NCI-H2029 (cell line): Measurements from ENCODE around the gene GPR35.

ENCODE experiments used
- DNase-seq: peaks from one replicate; lab custom pipeline; 2025; lab: John Stamatoyannopoulos, UW

Gene GPR35, protein sequence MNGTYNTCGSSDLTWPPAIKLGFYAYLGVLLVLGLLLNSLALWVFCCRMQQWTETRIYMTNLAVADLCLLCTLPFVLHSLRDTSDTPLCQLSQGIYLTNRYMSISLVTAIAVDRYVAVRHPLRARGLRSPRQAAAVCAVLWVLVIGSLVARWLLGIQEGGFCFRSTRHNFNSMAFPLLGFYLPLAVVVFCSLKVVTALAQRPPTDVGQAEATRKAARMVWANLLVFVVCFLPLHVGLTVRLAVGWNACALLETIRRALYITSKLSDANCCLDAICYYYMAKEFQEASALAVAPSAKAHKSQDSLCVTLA

DNA sequence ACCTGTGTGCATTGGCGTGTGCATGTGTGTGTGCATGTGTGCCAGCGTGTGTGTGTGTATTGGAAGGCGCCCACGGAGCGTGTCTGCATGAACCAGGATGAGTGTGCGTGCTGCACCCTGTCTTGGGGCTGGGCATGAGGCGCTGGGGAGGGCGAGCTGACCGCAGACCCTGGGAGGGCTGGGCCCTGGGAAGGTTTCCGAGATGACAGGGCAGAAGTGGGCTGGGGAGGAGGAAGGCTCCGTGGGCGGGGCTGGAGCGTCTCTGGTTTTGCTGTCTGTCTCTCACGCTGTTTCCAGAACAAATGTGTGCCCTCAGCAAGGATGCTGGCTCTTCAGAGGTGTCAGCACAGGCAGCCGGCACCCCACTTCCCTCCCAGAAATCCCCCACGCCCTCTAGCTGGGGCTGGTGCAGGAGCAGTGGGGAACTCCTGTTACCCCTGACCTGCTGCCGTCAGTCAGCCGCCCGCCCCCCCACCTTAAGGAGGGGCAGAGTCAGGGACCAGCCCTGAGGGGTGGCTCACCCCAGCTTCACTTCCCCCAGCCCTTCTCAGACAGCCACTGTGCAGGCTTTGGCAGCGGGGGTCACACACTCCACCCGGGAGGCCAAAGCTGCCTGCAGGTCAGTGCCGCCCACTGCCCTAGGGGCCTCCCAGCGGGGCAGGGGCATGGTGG is at the start of gene GPR35:
Gene GPR35, plus strand, starts transcription at position 531 of the 672 bp plus-strand sequence. CDS start 4,473 bp downstream, outside the sequence.
- DNase-seq: no peak

DNA sequence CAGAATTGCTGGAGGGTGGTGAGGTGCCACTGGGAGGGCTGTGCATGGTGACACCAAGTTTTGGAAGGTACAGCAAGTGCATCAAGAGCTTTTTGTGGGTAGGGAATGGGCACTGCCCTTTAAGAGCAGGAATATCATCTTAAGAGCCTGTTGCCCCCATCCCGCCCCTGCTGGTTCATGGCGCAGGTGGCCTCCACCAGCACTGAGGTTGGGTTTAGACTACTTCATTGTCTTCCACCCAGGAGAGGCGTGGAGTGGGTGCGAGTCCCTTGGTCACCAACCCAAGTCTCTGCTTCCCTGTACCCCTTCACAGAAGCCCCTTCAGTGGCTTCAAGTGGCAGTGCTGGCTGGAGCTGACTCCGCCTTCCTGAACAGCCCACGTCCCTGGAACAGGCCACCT is 49.2 kb upstream of the GPR35 start:
- DNase-seq: no peak

DNA sequence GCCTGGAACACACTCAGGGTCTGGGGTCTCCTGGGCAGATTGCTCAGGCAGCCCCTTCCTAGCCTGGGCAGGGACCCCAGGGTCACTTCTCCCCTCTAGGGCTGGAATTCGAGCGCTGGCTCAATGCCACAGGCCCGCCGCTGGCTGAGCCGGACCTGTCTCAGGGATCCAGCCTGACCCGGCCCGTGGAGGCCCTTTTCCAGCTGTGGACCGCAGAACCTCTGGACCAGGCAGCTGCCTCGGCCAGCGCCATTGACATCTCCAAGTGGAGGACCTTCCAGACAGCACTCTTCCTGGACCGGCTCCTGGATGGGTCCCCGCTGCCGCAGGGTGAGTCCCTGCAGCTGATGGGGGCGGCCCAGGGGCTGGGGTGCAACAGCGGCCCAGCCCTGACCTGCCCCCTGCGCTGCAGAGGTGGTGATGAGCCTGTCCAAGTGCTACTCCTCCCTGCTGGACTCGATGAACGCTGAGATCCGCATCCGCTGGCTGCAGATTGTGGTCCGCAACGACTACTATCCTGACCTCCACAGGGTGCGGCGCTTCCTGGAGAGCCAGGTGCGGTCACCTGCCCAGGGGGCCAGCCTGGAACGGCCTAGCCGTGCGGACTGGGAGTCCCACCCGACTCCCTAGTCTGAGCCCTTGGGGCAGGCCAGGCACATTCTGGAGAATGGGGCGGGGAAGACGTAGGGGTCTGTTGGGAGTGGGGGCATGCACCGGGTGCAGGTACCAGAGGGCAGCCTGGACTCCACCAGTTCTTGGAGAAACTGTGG is 48.7 kb upstream of the GPR35 start:
- no peak for DNase-seq

DNA sequence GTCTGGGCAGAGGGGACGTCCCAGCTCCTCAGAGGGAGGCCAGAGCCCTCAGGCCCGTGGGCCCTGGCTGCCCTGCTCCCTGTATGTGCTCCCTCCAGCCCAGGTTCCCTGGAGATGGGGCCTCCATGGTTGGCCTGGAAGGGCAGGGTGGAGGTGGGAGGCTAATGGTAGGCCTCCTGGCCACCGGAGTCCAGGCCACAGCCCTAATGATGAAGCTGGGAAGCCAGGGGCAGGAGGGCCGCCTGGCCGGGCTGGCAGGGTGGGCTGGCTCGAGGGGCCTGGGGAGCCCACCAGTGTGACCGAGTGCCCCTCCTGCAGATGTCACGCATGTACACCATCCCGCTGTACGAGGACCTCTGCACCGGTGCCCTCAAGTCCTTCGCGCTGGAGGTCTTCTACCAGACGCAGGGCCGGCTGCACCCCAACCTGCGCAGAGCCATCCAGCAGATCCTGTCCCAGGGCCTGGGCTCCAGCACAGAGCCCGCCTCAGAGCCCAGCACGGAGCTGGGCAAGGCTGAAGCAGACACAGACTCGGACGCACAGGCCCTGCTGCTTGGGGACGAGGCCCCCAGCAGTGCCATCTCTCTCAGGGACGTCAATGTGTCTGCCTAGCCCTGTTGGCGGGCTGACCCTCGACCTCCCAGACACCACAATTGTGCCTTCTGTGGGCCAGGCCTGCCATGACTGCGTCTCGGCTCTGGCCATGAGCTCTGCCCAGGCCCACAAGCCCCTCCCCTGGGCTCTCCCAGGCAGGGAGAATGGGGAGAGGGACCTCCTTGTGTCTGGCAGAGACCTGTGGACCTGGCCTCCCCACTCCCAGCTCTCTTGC is 47.8 kb upstream of the GPR35 start:
- DNase-seq: no peak

DNA sequence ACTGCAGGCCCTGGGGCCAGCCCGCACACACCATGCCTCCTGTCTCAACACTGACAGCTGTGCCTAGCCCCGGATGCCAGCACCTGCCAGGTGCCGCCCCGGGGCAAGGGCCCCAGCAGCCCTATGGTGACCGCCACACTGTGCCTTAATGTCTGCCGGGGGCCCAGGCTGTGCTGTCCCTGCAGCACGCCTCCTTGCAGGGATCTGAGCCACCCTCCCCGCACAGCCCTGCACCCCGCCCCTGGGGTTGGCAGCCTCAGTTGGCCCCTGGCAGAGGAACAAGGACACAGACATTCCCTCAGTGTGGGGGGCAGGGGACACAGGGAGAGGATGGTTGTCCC is 47.2 kb upstream of the GPR35 start:
- DNase-seq: no peak

DNA sequence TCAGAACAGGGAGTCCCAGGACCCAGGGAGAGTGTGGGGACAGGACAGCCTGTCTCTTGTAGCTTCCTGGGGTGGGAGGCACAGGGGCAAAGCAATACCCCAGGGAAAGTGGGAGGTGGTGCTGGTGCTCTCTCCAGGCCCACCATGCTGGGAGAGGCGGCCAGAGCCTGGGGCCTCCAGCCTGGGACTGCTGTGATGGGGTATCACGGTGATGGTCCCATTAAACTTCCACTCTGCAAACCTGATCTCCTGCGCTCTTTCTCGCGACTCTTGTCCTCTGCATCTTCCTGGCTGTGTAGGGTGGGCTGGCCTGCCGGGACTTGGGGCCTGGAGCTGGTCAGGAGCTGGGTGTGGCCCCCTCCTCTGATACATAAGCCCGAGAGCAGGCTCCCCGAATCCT is 46.8 kb upstream of the GPR35 start:
- DNase-seq: no peak

DNA sequence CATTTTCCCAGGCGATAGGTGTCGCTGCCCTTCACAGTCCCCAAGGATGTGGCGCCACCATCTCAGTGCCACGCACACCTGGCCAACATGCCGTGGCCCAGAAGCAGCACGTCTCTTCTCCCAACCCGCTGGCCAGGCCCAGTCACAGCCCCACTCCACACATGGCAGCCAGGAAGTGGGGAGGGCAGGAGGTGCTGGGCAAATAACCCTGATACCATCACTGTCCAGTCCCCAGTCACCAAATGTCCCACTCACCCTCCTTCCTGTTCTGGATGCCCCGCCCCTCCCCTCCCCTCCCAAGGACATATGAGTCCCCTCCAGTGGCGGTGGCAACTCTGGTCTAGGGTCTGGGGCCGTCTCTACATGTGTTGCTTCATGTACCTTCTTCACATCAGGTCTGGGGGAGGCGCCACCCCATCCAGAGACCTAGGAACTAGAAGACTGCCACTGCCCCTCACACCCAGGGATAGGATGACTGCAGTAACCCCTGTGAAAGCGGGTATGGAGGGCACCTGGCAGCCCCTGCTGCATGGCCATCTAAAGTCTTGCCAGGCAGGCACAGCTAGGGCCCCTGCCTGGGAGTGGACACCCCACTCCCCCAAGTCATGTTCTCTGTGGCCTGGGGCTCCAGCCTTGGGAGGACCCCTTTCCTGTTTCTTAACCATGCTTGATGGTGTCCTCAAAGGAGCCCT is 46.1 kb upstream of the GPR35 start:
- DNase-seq: no peak

DNA sequence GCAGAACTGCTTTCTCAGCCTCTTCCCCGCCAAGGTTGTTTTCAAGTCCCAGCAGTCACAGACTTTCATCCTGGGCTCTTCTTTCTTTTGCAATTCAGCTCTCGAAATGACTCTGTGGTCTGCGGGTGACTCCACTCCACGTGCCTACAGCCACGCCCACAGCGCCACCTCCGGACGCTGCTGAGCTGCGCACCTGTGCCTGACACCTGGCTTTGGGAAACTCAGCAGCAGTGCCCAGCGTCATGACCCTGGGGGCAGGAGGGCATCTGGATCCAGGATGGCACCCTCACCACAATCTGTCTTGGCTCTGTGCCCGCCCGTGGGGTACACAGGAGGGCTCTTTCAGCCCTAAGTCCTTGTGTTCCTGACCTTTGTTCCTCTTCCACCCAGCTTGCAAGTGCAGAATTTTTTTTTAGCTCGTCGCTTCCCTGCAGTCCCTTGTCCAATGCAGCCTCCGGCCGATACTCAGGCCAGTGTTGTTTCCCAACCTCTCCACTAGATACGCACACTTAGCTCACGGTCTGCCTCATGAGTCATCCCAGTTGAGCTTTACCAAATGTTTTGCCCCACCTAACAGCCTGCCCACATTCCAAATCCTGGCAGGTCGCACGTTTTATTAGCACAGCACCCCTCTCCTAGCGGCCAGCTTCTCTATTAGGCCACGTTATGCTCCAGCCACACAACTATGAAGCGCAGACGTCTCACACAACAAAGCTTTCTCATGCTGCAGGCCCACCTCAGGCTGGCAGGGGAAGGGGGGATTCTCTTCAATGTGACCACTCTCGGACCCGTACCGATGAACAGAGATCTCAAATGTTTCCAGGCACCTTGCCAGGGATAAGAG is 45.3 kb upstream of the GPR35 start:
- peak; percentile 22 for DNase-seq

DNA sequence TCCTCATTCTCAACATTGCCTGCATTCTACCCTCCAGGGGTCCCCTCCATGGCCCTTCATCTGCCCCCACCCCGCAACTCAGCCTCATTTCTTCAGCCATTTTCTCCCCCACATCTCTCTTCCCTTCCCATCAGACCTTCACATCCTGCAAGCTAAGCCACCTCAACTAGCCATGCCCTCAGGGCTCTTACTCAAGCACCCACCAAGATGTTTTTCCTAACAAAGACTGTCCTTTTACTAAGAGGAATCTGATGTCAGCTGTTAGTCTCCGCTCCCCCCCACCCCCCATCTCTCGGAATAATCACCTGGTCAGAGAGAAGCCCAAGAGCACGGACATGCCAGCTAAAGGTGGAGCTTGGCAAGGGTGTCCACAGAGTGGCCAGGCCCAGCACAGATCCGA is 43.5 kb upstream of the GPR35 start:
- DNase-seq: no peak

DNA sequence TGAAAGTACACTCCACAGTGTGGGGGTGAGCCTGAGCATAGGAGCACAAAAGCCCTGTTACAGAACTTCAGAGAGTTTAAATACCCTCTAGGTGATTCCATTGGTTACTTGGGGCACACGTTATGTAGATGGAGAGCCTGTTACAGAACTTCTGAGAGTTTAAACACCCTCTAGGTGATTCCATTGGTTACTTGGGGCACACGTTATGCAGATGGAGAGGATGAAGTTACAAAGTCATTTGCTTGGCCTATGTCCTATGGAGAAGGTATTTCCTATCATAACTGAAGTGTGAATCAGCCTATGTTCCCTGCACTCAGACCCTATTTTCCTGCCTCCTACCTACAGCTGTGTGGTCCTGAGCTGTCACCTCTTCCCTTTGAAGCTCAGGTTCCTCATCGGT is 42.5 kb upstream of the GPR35 start:
- no peak for DNase-seq

DNA sequence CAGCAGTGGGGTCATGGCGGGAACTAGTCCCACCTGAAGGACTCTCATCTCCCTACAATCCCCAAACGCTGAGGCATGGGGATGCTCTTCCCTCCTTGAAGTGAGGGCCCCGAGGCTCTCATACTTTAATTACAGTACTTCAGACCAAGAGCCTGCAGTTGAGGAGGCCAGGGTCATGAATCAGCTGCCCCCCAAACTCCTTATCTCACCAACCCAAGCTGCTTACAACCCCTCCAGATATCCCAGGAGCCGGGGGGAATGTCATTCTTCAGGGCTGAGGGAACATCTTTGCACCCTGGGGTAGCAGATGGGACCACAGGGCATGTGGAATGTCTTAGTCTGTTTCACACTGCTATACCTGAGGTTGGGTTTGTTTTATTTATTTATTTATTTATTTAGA is 41.5 kb upstream of the GPR35 start:
- no peak for DNase-seq

DNA sequence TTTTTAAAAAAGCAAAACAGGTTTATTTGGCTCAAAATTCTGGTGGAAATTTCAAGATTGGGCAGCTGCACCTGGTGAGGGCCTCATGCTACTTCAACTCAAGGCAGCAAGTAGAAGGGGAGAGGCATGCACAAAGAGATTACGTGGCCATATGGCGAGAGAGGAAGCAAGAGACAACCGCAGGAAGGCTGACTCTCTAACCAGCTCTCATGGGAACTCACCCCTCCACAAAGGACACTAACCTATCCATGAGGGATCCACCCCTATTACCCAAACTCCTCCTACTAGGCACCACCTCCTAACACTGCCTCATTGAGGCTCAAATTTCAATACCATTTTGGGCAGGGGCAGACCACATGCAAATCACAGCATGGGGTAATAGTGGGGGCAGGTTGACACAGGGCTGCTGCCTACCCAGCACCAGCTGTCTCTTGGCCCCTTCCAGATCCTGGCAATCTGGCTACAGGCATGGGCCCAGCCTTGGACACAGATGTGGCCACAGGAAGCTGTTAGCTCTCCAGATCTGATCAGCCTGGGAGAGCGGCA is 40.7 kb upstream of the GPR35 start:
- peak; percentile 20 for DNase-seq

DNA sequence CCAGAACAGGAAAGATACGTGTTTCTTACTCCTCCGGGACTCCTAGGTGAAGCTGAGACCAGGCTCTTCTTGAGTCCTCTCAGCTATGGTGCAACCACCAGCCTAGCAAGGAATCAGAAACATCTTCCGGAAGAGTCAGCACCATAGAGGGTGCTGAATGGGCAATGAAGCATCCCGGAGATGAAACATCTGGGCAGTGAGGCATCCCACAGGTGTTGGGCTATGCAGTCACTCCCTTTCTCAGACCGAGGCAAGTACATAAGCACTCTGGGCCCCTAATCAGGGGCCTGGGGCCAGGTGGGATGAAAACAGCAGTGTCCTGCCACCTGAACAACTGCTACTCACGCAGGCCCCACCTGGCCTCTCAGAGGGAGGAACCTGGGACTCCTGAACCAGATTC is 40.2 kb upstream of the GPR35 start:
- DNase-seq: no peak

DNA sequence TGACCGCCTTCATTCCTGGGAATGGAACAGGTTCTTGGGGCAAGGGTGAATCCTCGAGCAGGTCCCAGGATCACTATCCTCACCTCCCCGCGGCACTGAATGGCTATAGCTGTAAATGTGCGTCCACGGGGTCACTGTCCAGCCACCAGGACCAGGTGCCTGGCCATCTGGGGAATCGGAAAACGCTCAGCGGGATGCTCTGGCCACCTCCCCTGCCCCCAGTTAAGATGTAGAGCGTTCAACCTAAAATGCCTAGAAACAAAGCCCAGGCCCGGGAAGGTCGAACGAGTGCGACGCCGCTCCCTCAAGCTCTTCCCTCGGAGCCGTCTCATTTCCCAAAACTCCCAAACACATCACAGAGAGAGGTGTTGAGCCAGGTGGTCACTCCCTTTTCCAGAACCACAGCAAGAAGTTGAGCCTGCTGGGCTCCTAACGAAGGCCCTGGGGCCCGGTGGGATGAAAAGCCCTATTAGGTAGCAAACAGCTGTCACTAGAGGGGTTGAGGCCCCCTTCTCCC is 39.5 kb upstream of the GPR35 start:
- DNase-seq: no peak

DNA sequence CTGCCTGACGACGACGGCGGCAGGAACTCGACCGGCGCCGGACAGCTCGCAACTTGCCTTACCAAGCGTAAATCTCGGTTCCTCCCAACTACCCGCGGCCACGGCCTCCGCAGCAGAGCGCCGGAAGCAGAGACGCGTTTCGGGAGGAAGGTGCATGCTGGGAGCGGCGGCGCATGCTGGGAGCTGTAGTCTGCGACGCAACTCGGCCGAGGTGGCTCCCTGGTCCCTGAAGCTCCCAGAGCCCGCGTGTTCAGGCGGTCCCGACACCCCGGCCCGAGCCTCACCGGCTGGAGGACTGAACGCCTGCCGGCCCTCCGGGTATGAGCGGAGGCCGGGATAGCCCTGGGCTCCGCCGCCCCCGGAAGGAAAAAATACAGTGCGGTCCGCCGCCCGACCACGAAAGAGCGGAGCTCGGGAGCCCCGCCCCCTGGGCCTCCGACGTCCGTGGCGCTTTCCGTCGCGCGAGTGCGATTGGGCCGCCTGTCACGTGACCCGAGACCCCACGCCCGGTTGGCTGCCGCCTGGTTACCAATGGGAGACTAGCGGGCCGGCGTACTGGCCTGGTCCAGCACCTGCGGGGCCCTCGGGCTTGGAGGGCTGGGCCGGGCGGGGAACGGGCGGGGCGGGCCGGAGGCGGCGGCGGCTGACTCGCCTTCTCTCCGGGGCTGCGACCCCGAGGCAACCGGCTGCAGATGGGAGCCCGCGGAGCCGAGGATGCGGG is 38.9 kb upstream of the GPR35 start, which contains the start of gene CAPN10:
Gene CAPN10, plus strand, starts transcription at position 537 of the 721 bp plus-strand sequence. Its CDS starts 178 bp downstream, at position 715.
- peak; percentile 96 for DNase-seq

DNA sequence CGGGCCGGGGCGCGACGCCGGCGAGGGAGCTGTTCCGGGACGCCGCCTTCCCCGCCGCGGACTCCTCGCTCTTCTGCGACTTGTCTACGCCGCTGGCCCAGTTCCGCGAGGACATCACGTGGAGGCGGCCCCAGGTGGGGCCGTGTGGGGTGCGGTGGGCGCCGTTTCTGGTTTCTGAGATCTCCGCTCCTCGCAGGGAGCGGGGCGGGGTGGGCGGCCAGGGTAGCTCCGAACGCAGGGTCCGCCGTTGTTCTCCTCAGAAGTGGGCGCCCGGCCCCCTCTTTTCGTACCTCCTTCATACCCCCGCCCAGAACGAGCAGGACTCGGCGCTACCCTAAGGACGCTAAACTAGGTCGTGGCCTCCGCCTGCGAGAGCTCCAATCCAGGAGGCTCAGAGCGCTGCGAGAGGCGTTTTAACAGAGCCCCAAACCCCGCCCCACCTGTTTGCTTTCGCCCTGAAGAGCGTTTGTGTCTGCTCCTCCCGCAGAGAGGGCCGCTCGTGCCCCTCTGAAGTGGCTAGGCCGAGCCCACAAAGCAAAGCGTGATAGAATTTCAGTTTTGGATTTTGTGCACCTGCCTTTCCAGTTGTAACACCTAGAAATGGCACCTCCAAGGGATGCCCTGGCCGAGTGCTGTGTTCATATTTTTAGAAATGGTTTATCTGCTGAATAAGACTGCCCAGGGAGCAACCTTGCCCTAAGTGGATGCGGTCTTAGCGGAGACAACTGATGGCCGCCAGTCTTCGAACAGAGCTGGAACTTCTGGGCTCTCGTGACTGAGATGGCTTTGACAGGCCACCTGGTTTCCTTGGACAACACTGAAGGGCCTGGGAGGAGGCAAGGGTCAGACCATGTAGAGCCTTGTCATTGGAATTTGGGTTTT is 38.1 kb upstream of the GPR35 start:
- peak; percentile 31 for DNase-seq

DNA sequence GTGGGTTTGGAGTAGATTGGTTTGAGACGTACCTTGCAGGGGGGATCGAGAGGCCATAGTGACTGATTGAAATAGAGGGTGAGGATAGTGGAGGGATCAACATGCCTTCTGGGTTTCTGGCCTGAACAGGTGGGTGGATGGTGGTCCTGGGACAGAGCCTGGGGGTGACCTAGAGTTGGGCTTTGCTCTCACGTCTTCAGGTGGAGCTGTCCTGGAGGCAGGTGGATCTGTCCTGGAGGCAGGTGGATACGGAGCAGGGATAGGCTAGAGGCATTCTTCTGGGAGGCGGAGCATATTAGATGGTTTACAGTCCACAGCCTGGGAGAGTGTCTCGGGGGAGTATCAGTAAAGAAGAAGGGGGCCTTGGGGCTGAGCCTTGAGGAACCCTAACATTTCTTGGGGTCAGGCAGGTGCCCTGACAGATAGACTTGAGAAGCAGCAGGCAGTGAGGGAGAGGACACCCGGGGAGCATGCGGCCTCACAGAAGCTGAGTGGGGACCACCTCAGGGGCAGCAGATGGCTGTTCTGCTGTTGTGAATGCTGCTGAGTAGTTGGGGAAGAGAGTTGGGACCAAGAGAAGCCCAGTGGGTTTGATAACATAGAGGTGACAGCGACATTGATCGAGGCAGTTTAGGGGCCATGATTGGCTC is 37.1 kb upstream of the GPR35 start:
- DNase-seq: no peak

DNA sequence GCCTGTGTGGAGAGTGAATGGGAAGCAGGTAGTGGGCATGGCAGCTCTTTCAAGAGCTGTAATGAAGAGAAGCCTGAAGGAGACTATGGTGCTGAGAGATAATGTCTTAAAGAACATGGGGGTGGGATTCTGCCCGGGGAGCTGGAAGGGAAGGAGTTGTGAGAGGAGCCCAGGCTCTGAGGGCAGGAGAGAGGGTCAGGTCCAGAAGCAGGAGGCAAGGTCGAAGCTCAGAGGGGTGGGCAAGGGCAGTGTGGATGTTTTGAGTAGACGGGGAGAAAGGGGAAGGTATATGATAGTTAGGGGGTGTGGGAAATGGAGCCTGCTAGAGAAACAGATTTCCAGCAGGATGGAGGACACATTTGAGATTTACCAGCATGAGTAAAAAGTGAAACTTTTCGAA is 36.6 kb upstream of the GPR35 start:
- DNase-seq: no peak
